HK-2 (cell line): Measurements from ENCODE around the gene TMEM191B.
"Not testable (repeated sequence)": the region's sequence is repeated elsewhere in the genome, so short reads cannot be mapped to it uniquely, and the experiment has no call there.

Experiments
- DNase-seq: peaks from one replicate; pipeline ENCODE4 v3.0.0-alpha.2; 2018; ENCODE audit not compliant: unreplicated experiment

The TMEM191B gene

DNA sequence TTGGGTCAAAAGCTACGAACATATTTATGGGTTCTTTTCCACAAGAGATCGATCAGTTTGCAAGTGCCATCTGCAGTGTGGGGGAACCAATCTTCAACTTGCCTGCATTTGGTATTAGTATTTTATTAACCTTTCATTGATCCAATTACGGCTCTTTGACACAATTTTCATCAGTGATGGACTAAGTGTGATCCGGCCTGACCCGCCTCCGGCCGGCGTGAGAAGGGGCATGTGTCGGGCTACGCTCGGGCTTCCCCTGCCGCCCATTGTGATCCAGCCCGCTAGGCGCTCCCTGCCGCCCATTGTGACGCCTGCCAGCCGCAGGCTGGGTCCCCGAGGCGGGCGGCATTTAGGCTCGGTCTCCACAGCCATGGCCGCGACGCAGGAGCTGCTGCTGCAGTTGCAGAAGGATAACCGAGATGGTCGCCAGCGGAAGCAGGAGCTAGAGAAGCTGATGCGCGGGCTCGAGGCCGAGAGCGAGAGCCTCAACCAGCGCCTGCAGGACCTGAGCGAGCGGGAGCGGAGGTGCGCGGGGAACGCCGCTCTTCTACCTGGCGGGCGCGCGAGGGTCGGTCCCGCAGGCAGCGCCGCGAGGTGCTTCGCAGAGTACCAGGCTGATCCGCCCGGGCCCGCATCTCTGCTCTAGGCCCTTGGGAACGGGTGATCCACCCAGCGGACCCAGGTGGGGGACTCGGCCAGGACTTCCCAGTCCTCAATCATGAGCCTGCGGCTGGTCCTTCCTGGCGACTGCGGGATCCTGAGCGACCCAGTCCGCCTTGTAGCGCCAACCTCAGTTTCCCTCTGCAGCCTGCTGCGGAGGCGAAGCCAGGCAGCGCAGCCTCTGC lies at the start of gene TMEM191B:
TSS of gene TMEM191B (plus strand) at position 51 of the 845 bp plus-strand sequence. CDS start at position 230, 179 bp downstream.
- not testable (repeated sequence) for DNase-seq

DNA sequence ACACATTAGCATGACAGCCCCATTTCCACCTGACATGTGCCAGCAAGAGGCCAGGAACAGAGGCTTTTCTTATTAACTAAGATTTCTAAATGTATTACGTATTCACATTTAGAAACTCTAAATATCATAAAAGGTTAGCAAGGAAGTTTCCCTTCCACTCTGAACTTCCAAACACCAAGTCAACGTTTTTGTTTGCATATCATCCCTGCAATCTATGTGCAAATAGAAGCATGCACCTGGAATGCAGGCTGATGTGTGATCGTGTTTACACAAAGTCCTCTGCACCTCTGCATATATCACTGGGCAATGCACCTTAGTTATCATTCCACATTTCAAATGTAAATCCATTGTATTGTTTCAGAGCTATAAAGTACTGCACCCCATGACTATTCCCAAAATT lies 31.4 kb upstream of the TMEM191B start:
- not testable (repeated sequence) for DNase-seq

DNA sequence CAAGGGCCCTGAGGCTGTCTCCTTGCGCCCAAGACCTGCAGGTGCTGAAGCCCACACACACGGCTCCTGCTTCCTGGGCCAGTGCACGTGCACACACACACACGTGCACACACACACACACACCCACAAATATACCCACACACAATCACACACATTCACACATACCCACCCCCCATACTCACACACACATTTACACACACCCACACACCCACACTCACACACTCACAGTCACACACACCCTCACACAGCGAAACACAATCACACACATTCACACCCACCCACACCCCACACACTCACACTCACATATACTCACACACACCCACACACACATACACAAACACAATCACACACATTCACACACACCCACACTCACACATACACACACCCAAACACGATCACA lies 16.3 kb upstream of the TMEM191B start:
- DNase-seq = not testable (repeated sequence)

GRCh38 chr22:18512378-18512777 lies 15.2 kb upstream of the TMEM191B start:
- DNase-seq = not testable (repeated sequence)

DNA sequence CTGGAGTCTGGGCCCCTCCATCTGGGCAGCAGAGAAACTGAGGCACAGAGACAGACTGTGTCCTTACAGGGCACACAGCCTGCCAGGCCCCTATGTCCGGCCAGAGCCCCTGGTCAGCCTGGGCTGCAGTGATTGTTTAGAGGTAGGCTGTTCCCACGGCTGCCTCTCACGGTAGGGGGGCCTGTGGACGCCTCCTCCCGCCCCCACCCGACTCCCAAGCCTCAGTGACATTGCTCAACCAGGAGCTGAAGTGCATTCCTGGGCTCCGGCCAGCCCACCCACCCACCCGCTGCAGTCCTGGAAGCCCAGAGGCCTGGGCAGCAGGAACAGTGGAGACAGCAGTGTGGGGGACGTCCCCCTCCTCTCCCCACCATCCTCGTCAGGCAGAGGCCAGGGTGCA lies 14.1 kb upstream of the TMEM191B start:
- not testable (repeated sequence) for DNase-seq

- DNase-seq = not testable (repeated sequence)
Observed at GRCh38 chr22:18518061-18518460, 9.5 kb upstream of the TMEM191B start, which contains the start of gene GGTLC3. TSS of gene GGTLC3 (minus strand) at chr22:18518161. CDS start at chr22:18517897, 264 bp downstream.

- not testable (repeated sequence) for DNase-seq
Observed at GRCh38 chr22:18522762-18523161, 4.8 kb upstream of the TMEM191B start.

- not testable (repeated sequence) for DNase-seq
Observed at GRCh38 chr22:18523328-18523727, 4.3 kb upstream of the TMEM191B start.

- peak; percentile 77 for DNase-seq
Observed at GRCh38 chr22:18528597-18529415, 1.2 kb downstream of the TMEM191B start.

DNA sequence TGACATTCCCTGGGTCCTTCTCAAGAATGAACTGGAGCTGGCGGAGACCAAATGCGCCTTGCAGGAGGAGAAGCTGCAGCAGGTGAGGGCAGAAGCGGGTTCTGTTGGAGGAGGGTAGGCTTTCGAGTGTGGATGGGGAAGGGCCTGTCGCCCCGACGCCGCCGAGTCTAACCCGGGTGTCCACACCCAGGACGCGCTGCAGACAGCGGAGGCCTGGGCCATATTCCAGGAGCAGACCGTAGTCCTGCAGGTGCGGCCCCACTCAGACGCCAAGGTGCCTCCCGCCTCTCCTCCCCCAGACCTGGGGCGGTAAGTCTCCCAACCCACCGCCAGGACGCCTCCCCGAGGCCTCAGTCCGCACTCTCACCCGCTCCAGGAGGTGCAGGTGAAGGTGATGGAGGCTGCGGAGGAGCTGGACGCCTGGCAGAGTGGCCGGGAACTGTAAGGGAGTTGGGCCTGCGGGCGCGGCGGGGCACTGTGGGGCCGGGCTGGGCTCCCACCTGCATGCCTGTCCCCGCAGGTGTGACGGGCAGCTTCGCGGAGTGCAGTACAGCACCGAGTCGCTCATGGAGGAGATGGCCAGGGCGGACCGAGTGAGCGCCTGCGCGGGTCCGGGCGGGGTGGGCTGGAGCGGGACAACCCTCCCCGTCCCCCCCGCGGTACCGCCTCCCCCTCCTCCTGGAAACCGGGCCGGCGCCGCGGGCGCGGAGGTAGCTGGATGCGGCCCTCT lies 2.0 kb downstream of the TMEM191B start:
- DNase-seq = not testable (repeated sequence)

DNA sequence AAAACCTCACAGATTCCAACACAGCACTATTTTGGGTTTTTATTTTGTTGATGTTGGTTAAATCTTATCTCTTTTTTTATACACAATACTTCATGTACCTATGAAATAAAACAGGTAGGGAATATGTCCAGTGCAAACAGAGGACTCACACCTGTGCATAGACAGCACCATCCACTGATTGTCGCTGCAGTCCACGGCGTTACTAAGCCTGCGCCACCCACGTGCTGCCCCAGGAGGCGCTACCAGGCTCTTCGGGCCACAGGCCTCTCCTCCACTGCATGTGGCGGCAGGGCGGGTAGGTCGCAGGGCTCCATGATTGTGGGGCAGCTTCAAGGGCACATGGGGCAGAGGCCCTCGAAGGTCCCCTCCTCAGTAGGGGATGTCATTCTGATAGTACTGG lies 6.0 kb downstream of the TMEM191B start:
- DNase-seq = not testable (repeated sequence)

DNA sequence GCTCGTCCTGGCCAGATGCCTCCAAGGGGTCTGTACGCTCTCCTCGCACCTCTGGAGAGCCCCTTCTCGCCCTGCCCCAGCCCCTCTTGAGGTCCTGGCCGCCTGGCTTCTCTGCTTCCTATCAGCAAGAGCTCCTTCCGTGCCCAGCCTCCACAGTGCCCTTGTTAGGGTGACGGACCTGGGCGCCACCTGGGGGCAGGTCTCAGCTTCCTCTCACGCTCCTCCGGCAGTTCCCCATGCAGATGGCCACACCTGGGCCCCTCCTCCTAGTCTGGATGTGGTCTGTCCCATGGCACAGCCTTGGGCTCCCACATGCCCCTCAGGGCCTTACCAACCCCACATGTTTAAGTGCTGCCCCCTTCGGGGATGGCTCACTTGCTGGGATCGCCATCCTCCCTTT lies 6.7 kb downstream of the TMEM191B start:
- not testable (repeated sequence) for DNase-seq

GRCh38 chr22:18539994-18540393 lies 12.4 kb downstream of the TMEM191B start:
- not testable (repeated sequence) for DNase-seq

GRCh38 chr22:18543400-18543799 lies 15.8 kb downstream of the TMEM191B start:
- DNase-seq = not testable (repeated sequence)

- not testable (repeated sequence) for DNase-seq
Observed at GRCh38 chr22:18544615-18545014, 17.0 kb downstream of the TMEM191B start.

GRCh38 chr22:18549458-18550179 lies 22.0 kb downstream of the TMEM191B start:
- not testable (repeated sequence) for DNase-seq

DNA sequence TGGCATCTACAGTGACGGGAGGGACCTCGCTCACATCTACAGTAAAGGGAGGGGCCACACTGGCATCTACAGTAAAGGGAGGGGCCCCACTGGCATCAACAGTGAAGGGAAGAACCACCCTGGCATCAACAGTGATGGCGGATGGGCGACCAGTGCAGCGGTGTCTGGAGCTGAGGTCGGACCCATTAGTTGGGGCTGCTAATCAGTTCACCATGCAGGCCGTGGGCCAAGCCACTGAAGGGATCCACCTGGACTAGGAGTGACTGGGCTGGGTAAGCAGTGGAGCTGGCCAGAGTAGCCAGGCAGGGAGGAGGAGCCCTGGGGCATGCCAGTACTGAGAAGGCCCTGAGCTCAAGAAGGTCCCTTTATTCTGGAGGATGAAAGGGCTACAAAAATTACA lies 23.4 kb downstream of the TMEM191B start:
- not testable (repeated sequence) for DNase-seq

DNA sequence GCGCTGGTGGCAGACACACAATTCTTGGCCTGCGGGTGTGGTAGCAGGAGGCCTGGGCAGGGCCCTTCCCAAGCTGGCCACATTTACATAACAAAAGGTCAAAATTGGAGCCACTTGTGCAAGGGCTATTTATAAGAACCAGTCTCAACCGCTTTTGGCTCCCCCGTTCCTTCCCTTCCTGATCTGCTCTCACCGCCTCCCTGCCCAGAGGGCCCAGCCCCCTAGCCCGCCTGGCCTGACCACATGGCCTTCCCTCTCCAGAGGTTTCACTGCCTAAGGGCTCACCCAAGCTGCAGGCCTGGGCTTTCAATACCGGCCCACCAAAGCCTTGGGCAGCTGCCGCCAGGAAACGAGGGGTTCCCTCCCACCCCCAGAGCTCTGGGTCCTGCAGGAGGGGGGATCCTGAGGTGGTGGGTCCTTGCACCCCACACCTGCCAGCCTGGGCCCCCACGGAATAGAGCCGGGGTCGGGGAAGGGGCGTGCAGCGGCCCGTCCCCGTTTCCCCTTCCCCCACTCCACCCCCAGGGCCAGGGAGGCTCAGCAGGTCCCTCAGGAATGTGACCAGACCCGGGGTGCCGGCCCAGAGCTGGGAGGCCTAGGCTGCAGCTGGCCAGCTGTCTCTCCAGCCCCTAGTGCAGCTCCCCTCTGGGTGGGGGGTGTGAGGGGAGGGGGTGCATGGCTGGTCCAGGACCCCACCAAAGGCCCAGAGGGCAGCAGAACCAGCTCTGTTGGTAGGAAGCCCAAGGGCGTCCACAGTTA lies 25.4 kb downstream of the TMEM191B start:
- not testable (repeated sequence) for DNase-seq

GRCh38 chr22:18554280-18555256 lies 27.0 kb downstream of the TMEM191B start:
- not testable (repeated sequence) for DNase-seq
